Ishikawa (cell line): ENCODE data around the gene TEX48.

Experiments
- CEBPB ChIP-seq: IDR thresholded peaks from 2 replicates; pipeline ENCODE4 v1.6.1; 2012
- CREB1 ChIP-seq: IDR thresholded peaks from 2 replicates; pipeline ENCODE4 v1.6.1; 2012; ENCODE audit warnings: low read depth
- EGR1 ChIP-seq: IDR thresholded peaks from 2 replicates; pipeline ENCODE4 v1.6.1; 2012
- EP300 ChIP-seq: IDR thresholded peaks from 2 replicates; pipeline ENCODE4 v1.6.1; 2012; ENCODE audit warnings: borderline replicate concordance
- FOXM1 ChIP-seq: IDR thresholded peaks from 2 replicates; pipeline ENCODE4 v1.6.1; 2012; ENCODE audit warnings: low read depth, borderline replicate concordance
- NFIC ChIP-seq: IDR thresholded peaks from 2 replicates; pipeline ENCODE4 v1.6.1; 2012
- RAD21 ChIP-seq: IDR thresholded peaks from 2 replicates; pipeline ENCODE4 v1.6.1; 2012; ENCODE audit warnings: low read depth
- TAF1 ChIP-seq: IDR thresholded peaks from 2 replicates; pipeline ENCODE4 v1.6.1; 2012; ENCODE audit warnings: low read depth, mild to moderate bottlenecking
- TCF12 ChIP-seq: IDR thresholded peaks from 2 replicates; pipeline ENCODE4 v1.6.1; 2012; ENCODE audit warnings: low read depth
- TEAD4 ChIP-seq: IDR thresholded peaks from 2 replicates; pipeline ENCODE4 v1.6.1; 2012
- YY1 ChIP-seq: IDR thresholded peaks from 2 replicates; pipeline ENCODE4 v1.6.1; 2012; ENCODE audit warnings: low read depth
- ZBTB7A ChIP-seq: IDR thresholded peaks from 2 replicates; pipeline ENCODE4 v1.6.1; 2012; ENCODE audit warnings: low read depth
- TF ChIP-seq, protein P1 (sequence below): IDR thresholded peaks from 2 replicates; pipeline ENCODE4 v1.6.1; 2012; ENCODE audit warnings: low read depth, mild to moderate bottlenecking
- TF ChIP-seq, protein P2 (sequence below): IDR thresholded peaks from 2 replicates; pipeline ENCODE4 v1.6.1; 2012
- TF ChIP-seq, protein P3 (sequence below): IDR thresholded peaks from 2 replicates; pipeline ENCODE4 v1.6.1; 2012

The TEX48 gene

DNA sequence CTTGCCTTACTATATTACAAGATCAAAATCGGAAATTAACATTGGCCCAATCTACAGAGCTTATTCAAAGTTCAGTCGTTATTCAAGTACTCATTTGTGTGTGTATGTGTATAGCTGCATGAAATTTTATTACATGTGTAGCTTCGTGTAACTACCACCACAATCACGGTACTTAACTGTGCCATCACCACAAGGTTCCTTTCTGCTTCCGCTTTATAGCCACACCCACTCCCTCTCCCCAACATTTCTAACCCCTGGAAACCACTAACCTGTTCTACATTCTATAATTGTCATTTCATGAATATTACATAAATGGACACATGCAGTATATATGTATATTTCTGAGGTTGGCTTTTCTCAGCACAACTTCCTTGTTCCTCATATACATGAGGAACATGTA lies 4.0 kb upstream of the TEX48 start:
- TF ChIP-seq, protein P1, sequence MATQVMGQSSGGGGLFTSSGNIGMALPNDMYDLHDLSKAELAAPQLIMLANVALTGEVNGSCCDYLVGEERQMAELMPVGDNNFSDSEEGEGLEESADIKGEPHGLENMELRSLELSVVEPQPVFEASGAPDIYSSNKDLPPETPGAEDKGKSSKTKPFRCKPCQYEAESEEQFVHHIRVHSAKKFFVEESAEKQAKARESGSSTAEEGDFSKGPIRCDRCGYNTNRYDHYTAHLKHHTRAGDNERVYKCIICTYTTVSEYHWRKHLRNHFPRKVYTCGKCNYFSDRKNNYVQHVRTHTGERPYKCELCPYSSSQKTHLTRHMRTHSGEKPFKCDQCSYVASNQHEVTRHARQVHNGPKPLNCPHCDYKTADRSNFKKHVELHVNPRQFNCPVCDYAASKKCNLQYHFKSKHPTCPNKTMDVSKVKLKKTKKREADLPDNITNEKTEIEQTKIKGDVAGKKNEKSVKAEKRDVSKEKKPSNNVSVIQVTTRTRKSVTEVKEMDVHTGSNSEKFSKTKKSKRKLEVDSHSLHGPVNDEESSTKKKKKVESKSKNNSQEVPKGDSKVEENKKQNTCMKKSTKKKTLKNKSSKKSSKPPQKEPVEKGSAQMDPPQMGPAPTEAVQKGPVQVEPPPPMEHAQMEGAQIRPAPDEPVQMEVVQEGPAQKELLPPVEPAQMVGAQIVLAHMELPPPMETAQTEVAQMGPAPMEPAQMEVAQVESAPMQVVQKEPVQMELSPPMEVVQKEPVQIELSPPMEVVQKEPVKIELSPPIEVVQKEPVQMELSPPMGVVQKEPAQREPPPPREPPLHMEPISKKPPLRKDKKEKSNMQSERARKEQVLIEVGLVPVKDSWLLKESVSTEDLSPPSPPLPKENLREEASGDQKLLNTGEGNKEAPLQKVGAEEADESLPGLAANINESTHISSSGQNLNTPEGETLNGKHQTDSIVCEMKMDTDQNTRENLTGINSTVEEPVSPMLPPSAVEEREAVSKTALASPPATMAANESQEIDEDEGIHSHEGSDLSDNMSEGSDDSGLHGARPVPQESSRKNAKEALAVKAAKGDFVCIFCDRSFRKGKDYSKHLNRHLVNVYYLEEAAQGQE: no peak
- TF ChIP-seq NFIC (no peak), YY1 (no peak), FOXM1 (no peak), CEBPB (no peak), EGR1 (no peak), TAF1 (no peak)

DNA sequence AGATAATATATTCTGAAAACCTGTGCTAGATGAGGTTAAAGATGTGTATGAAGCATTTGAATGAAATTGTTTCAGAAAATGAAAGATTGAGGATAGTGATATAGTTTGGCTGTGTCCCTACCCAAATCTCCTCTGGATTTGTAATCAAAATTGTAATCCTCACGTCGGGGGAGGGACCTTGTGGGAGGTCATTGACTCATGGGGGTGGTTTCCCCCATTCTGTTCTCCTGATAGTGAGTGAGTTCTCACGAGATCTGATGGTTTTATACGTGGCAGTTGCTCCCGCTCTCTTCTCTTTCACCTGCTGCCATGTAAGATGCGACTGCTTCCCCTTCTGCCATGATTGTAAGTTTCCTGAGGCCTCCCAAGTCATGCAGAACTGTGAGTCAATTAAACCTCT lies 2.0 kb upstream of the TEX48 start:
- TF ChIP-seq TAF1: no peak
- no peak for TF ChIP-seq RAD21
- TF ChIP-seq ZBTB7A: no peak
- TF ChIP-seq CEBPB: no peak
- no peak for TF ChIP-seq TEAD4
- TF ChIP-seq, protein P1: no peak
- no peak for TF ChIP-seq FOXM1
- TF ChIP-seq, protein P2, sequence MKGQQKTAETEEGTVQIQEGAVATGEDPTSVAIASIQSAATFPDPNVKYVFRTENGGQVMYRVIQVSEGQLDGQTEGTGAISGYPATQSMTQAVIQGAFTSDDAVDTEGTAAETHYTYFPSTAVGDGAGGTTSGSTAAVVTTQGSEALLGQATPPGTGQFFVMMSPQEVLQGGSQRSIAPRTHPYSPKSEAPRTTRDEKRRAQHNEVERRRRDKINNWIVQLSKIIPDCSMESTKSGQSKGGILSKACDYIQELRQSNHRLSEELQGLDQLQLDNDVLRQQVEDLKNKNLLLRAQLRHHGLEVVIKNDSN: no peak

DNA sequence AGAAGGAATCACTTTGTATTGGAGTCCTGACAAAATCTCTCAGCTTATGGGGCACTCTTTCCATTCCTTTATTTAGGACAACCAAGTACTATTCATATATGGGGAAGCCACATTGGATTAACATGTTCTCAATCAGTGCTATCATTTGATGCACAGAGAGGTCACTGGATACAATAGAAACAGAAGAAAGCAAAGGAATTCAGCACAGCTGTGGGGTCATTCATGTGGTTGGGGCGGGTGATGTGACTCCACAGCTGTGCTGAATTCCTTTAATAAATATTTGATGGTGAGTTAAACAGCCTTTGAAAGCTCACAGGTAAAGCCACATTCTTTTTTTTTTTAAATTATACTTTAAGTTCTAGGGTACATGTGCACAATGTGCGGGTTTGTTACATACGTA lies 854 bp upstream of the TEX48 start:
- TF ChIP-seq FOXM1 (no peak), TCF12 (no peak), EP300 (no peak), RAD21 (no peak), ZBTB7A (no peak), YY1 (no peak), EGR1 (no peak), TAF1 (no peak)
- TF ChIP-seq, protein P1: no peak
- TF ChIP-seq, protein P3, sequence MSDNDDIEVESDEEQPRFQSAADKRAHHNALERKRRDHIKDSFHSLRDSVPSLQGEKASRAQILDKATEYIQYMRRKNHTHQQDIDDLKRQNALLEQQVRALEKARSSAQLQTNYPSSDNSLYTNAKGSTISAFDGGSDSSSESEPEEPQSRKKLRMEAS: no peak

DNA sequence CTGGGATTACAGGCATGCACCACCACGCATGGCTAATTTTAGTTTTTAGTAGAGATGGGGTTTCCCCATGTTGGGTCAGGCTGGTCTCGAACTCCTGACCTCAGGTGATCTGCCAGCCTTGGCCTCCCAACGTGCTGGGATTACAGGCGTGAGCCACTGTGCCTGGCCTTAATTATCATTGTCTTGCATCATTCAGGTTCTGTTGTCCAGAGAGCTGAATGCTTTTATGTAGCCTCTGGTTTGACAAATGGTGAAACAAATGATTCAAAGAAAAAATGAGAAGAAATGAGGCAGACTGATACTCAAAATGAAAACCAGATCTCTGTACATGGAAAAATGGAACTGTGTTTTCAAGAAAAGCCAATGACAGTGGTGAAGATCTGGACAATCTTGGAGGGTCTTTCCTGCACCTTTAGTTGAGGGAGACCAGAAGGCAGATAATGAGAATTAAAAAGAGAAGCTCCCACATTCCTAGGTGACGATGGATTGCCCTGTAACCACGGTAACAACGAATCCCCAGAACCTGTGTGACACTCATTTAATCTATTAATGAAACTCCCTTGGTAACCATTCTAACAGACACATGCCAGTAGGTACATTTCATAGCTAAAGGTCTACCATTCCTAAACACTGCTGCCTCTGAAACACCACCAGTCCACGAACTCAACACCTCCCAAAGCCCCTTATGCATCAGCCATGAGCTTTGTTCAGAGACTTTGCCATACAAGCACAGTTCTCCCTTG lies 1.6 kb downstream of the TEX48 start:
- TF ChIP-seq EP300: no peak
- TF ChIP-seq FOXM1: no peak
- TF ChIP-seq TEAD4: no peak
- no peak for TF ChIP-seq TCF12
- no peak for TF ChIP-seq RAD21
- TF ChIP-seq NFIC: no peak
- no peak for TF ChIP-seq TAF1
- TF ChIP-seq, protein P1: no peak
- TF ChIP-seq CREB1: no peak
- no peak for TF ChIP-seq YY1
- no peak for TF ChIP-seq EGR1
- TF ChIP-seq, protein P3: no peak
- no peak for TF ChIP-seq ZBTB7A
- no peak for TF ChIP-seq CEBPB
